NT2/D1 (cell line): Measurements from ENCODE around the gene MECR.

Source experiments
- DNase-seq: peaks from one replicate; pipeline ENCODE4 v3.0.0-alpha.2; 2011; ENCODE audit warnings: low read depth, low spot score
- H3K27me3 ChIP-seq: 2 replicates; pipeline ENCODE4 v1.6.0; 2011; ENCODE audit warnings: mild to moderate bottlenecking; ENCODE audit not compliant: insufficient read length, insufficient read depth
- H3K36me3 ChIP-seq: 2 replicates; pipeline ENCODE4 v1.6.1; 2011; ENCODE audit warnings: mild to moderate bottlenecking, low read length, mixed read lengths; ENCODE audit not compliant: insufficient read depth, insufficient read length
- H3K4me1 ChIP-seq: 2 replicates; pipeline ENCODE4 v1.5.1; 2011; ENCODE audit not compliant: insufficient read depth, insufficient read length
- H3K4me3 ChIP-seq: 2 replicates; pipeline ENCODE4 v1.5.1; 2011; ENCODE audit warnings: low read depth; ENCODE audit not compliant: insufficient read length
- H3K9ac ChIP-seq: 2 replicates; pipeline ENCODE4 v1.6.0; 2011; ENCODE audit warnings: low read depth; ENCODE audit not compliant: insufficient read length
- H3K9me3 ChIP-seq: 2 replicates; pipeline ENCODE4 v1.5.1; 2011; ENCODE audit warnings: mild to moderate bottlenecking, low read length; ENCODE audit not compliant: insufficient read depth
- SUZ12 ChIP-seq: IDR thresholded peaks from 2 replicates; pipeline ENCODE4 v1.6.1; 2011; ENCODE audit not compliant: insufficient read length, insufficient read depth; ENCODE audit errors: extremely low read depth
- YY1 ChIP-seq: IDR thresholded peaks from 2 replicates; pipeline ENCODE4 v1.6.1; 2011; ENCODE audit not compliant: insufficient read length, insufficient read depth
- ZNF274 ChIP-seq: IDR thresholded peaks from 2 replicates; pipeline ENCODE4 v1.6.1; 2011; ENCODE audit warnings: mild to moderate bottlenecking, low read depth, low read length

MECR gene

DNA sequence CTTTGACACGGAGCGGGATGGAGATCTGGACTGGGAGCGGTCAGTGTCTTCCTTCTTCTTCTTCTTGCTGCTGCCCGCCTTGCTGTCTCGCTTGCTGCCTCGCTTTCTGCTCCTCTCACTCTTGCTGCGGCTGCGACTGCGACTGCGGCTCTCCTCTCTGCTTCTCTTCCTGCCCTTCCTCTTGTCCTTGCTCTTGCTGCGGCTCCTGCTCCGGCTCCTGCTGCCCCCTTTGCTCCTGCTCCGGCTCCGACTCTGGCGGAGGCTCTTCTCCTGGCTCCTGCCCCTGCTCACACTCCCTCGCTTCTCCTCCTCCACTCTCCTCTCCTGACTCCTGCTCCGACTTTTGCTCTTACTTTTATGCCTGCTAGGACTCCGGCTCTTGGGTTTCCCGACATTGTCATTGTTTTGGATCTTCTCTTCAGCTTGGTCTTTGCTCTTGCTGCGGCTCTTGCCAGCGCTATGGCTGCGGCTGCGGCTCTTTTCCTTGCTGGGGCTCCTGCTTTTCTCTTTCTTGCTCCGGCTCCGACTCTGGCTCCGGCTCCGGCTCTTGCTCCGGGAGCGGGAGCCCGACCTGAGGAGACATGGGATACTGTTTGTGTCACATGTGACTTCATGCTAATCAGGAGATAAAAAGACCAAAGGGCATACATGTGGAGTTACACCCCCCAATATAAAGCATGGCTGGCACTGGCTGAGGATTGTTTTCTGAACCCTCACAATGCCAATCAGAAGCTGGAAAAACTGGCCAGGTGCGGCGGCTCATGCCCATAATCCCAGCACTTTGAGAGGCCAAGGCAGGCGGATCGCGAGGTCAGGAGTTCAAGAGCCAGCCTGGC lies 81.9 kb downstream of the MECR start:
- no peaks in the 10 kb centered on the region for H3K9me3 ChIP-seq
- TF ChIP-seq SUZ12: no peak
- no peak for TF ChIP-seq YY1
- TF ChIP-seq ZNF274: no peak
- H3K27me3 ChIP-seq: no peaks in the 10 kb centered on the region

DNA sequence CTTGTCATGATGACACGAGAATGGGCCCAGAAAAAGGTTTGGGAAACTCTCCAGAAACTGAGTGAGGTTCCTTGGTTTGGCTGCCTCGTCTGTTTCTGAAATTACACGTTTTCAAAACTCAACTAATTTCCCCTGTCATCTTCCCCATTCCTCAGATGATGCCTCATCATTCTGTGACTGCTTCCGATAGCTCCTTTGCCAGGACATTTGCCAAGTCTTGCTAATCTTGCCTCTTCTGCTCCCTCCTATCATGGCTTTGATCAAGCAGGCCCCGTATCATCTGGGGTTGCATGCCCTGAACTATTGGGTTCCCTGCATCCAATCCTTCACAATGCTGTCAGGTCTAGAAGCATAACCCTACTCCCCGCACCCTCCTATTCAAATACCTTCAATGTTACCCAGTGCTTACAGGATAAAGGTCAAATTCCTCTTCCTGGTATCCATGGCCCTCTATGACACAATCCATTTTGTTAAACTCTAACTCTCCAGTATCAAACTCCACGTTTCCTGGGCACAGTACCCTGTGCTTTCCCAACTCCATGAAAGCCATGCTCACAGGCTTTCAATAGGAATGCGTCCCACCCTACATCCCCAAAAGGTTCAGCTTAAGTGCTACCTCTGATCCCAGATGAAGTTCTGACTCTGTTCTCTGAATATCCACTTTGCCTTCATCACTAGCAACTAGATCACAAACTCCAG lies 84.8 kb downstream of the MECR start:
- H3K36me3 ChIP-seq: peaks cover 62% of the 10 kb centered on the region
- no peak for DNase-seq
- no peaks in the 10 kb centered on the region for H3K4me1 ChIP-seq
- no peaks in the 10 kb centered on the region for H3K9me3 ChIP-seq
- TF ChIP-seq ZNF274 (no peak), YY1 (no peak), SUZ12 (no peak)
- H3K9ac ChIP-seq: no peak overlapping the region
- H3K4me3 ChIP-seq: no peak overlapping the region
- no peaks in the 10 kb centered on the region for H3K27me3 ChIP-seq

More for the DNA sequence above, 81.9 kb downstream of the MECR start:
- DNase-seq: no peak
- H3K4me1 ChIP-seq: no peaks in the 10 kb centered on the region
- H3K9ac ChIP-seq: no peak overlapping the region
- H3K4me3 ChIP-seq: no peak overlapping the region
- H3K36me3 ChIP-seq: peaks cover 91% of the 10 kb centered on the region

DNA sequence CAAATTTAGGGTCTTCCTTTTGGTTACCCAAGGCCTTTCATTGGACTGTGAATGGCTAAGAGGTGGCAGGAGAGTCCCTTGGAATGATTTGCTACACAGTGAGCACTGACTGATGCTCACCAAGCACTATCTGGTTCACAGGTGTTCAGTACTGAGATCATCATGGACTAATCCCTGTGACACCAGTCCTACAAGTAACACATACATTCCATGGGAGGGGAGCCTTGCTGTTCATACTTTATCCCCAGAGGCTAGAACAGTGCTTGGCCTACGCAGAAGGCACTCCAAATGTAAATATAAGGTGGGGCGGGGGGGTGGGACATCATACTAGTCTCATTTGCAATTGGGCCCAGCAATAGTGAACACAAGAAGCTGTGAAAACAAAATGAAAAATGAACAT lies 86.6 kb downstream of the MECR start:
- Histone ChIP-seq H3K4me3 (no peak overlapping the region), H3K9me3 (no peaks in the 10 kb centered on the region), H3K4me1 (no peaks in the 10 kb centered on the region), H3K9ac (no peak overlapping the region), H3K36me3 (peaks cover 46% of the 10 kb centered on the region), H3K27me3 (no peaks in the 10 kb centered on the region)
- DNase-seq: no peak
- TF ChIP-seq SUZ12 (no peak), YY1 (no peak), ZNF274 (no peak)

DNA sequence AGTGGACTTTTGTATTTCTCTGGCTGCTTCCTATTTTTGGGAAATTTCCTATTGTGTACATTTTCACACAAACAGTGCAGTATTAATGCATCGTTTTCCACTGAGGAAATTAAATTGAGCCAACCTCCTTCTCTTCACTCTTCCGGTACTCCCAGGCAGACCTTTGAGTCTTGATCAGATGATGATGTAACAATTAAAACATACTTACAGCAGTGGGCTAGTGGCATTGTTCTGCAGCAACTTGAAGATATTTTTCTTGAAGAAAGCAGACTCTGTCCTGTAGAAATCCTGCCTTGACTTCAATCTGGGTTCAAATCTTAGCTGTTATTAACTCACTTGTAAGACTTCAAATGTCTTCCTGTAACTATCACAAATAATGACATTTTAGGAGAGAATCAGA lies 88.0 kb downstream of the MECR start:
- peaks cover 32% of the 10 kb centered on the region for H3K36me3 ChIP-seq
- TF ChIP-seq SUZ12 (no peak), ZNF274 (no peak), YY1 (no peak)
- no peak overlapping the region for H3K4me3 ChIP-seq
- no peaks in the 10 kb centered on the region for H3K27me3 ChIP-seq
- no peaks in the 10 kb centered on the region for H3K9me3 ChIP-seq
- no peaks in the 10 kb centered on the region for H3K4me1 ChIP-seq
- DNase-seq: no peak
- H3K9ac ChIP-seq: no peak overlapping the region
